ENCODE results near the gene PPAN. TPM values are rescaled to one million over a fixed set of nuclear protein-coding genes. Genes with fewer than 3 reads are reported as not detected.

The PPAN gene
- polyA plus RNA-seq, 1 donor (not counting 4 experiments of a cell fraction or from before 2014, with no cell fraction given): 32.3 TPM

DNA sequence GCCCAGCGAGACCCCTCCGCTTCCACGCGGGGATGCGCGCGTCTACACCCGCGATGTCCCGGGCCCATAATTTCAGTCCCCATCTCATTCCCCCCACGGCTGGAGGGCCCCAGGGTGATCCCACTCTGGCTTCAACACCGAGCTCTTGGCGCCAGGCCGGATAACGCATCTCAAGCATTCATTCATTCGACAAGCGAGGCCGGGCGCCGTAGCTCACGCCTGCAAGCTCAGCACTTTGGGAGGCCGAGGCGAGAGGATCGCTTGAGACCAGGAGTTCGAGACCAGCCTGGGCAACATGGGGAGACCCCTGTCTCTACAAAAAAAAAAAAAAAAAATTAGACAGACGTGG lies 9.6 kb upstream of the PPAN start:
- Histone ChIP-seq H3K4me2 (ENCODE audit: control insufficient read depth, extremely low read depth, insufficient read depth, low read depth, low read length) (peak overlapping the region; percentile 82), H3K9me3 (ENCODE audit: control insufficient read depth, low read depth, low read length) (no peaks in the 10 kb centered on the region), H3K36me3 (ENCODE audit: control insufficient read depth in 2 of 2, extremely low read depth in 1 of 2, insufficient read depth in 2 of 2, low read length in 2 of 2) (peaks cover 0 to 10% of the 10 kb centered on the region in 2 experiments), H3K9me1 (ENCODE audit: control insufficient read depth, extremely low read depth, insufficient read depth, low read length) (no peaks in the 10 kb centered on the region), H3K4me1 (ENCODE audit: control insufficient read depth, extremely low read depth, insufficient read depth, low read length) (peaks cover 8% of the 10 kb centered on the region), H3K27ac (ENCODE audit: control insufficient read depth, insufficient read depth, low read length) (no peak overlapping the region), H3K9ac (ENCODE audit: control insufficient read depth, extremely low read depth, insufficient read depth, low read length) (peak overlapping the region; percentile 44), H2AFZ (ENCODE audit: control insufficient read depth, low read length) (peak overlapping the region; percentile 82), H3K4me3 (ENCODE audit: control insufficient read depth in 2 of 3, extremely low read depth in 1 of 3, insufficient read depth in 2 of 3, low read depth in 1 of 3, low read length in 3 of 3) (peak overlapping the region; percentile 36 to 57 (median 49)), H4K20me1 (ENCODE audit: control insufficient read depth, extremely low read depth, insufficient read depth, low read length) (no peaks in the 10 kb centered on the region), H3K27me3 (ENCODE audit: control insufficient read depth, extremely low read depth, insufficient read depth, low read length) (no peaks in the 10 kb centered on the region), H3K79me2 (ENCODE audit: control insufficient read depth, insufficient read depth, low read length) (no peaks in the 10 kb centered on the region)
- dilution Hi-C loops (cut with MboI; ENCODE audit: extremely low pct_ligation_motif_present, low sequenced_read_pairs): loop anchor here (25.0 kb wide), 1 partner anchor 159 kb away; the partner anchor contains the start of gene OLFM2
- FAIRE-seq (no peak), DNase-seq (ENCODE audit: low read depth, low spot score) (no peak)
- no peak for TF ChIP-seq EZH2 (IDR thresholded peaks at IDR 0.05; ENCODE audit: low read length)
- TF ChIP-seq, protein P1, sequence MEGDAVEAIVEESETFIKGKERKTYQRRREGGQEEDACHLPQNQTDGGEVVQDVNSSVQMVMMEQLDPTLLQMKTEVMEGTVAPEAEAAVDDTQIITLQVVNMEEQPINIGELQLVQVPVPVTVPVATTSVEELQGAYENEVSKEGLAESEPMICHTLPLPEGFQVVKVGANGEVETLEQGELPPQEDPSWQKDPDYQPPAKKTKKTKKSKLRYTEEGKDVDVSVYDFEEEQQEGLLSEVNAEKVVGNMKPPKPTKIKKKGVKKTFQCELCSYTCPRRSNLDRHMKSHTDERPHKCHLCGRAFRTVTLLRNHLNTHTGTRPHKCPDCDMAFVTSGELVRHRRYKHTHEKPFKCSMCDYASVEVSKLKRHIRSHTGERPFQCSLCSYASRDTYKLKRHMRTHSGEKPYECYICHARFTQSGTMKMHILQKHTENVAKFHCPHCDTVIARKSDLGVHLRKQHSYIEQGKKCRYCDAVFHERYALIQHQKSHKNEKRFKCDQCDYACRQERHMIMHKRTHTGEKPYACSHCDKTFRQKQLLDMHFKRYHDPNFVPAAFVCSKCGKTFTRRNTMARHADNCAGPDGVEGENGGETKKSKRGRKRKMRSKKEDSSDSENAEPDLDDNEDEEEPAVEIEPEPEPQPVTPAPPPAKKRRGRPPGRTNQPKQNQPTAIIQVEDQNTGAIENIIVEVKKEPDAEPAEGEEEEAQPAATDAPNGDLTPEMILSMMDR (optimal IDR thresholded peaks at IDR 0.05 in 1 of 3, IDR thresholded peaks at IDR 0.05 in 1 of 3, conservative IDR thresholded peaks at IDR 0.05 in 1 of 3; ENCODE audit: extremely low read depth in 1 of 3, insufficient read depth in 2 of 3, low read length in 3 of 3): no peak

DNA sequence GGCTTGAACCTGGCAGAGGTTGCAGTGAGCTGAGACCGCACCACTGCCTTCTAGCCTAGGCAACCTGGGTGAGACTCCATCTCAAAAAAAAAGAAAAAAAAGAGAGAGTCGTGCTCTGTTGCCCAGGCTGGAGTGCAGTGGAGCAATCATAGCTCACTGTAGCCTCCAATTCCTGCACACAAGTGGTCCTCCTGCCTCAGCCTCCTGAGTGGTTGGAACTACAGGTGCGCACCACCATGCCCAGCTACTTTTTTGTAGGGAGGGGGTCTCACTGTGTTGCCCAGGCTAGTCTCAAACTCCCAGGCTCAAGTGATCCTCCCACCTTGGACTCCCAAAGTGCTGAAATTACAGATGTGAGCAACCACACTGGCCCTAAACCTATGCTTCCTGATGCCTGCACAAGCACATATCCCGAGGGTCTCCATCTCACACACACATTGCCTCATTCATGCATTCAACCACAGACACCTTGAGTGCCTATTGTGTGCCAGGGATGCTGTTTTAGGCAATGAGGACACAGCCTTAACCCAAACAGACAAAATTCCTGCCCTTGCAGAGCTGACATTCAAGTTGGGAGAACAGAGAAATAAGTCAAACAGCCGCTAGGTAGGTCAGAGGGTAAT lies 5.9 kb upstream of the PPAN start:
- Histone ChIP-seq H3K9ac (ENCODE audit: control insufficient read depth, extremely low read depth, insufficient read depth, low read length) (no peak overlapping the region), H3K9me3 (ENCODE audit: control insufficient read depth, low read depth, low read length) (no peaks in the 10 kb centered on the region), H3K36me3 (ENCODE audit: control insufficient read depth in 2 of 2, extremely low read depth in 1 of 2, insufficient read depth in 2 of 2, low read length in 2 of 2) (no peaks in the 10 kb centered on the region), H3K27me3 (ENCODE audit: control insufficient read depth, extremely low read depth, insufficient read depth, low read length) (no peaks in the 10 kb centered on the region), H3K4me1 (ENCODE audit: control insufficient read depth, extremely low read depth, insufficient read depth, low read length) (peaks cover 8% of the 10 kb centered on the region), H3K79me2 (ENCODE audit: control insufficient read depth, insufficient read depth, low read length) (no peaks in the 10 kb centered on the region), H2AFZ (ENCODE audit: control insufficient read depth, low read length) (no peak overlapping the region), H3K4me3 (ENCODE audit: control insufficient read depth in 2 of 3, extremely low read depth in 1 of 3, insufficient read depth in 2 of 3, low read depth in 1 of 3, low read length in 3 of 3) (no peak overlapping the region), H3K4me2 (ENCODE audit: control insufficient read depth, extremely low read depth, insufficient read depth, low read depth, low read length) (no peak overlapping the region), H3K27ac (ENCODE audit: control insufficient read depth, insufficient read depth, low read length) (no peak overlapping the region), H3K9me1 (ENCODE audit: control insufficient read depth, extremely low read depth, insufficient read depth, low read length) (no peaks in the 10 kb centered on the region), H4K20me1 (ENCODE audit: control insufficient read depth, extremely low read depth, insufficient read depth, low read length) (no peaks in the 10 kb centered on the region)
- dilution Hi-C loops (cut with MboI; ENCODE audit: extremely low pct_ligation_motif_present, low sequenced_read_pairs): no loop called here
- DNase-seq (ENCODE audit: low read depth, low spot score) (no peak), FAIRE-seq (no peak)
- no peak for TF ChIP-seq EZH2 (IDR thresholded peaks at IDR 0.05; ENCODE audit: low read length)
- TF ChIP-seq, protein P1 (optimal IDR thresholded peaks at IDR 0.05 in 1 of 3, IDR thresholded peaks at IDR 0.05 in 1 of 3, conservative IDR thresholded peaks at IDR 0.05 in 1 of 3; ENCODE audit: extremely low read depth in 1 of 3, insufficient read depth in 2 of 3, low read length in 3 of 3): no peak
